OCI-M2 (cell line): Measurements from ENCODE around the gene NCF4.

Experiments
- DNase-seq: peaks from one replicate; lab custom pipeline; 2025; ENCODE audit not compliant: unreplicated experiment; lab: John Stamatoyannopoulos, UW

The NCF4 gene

DNA sequence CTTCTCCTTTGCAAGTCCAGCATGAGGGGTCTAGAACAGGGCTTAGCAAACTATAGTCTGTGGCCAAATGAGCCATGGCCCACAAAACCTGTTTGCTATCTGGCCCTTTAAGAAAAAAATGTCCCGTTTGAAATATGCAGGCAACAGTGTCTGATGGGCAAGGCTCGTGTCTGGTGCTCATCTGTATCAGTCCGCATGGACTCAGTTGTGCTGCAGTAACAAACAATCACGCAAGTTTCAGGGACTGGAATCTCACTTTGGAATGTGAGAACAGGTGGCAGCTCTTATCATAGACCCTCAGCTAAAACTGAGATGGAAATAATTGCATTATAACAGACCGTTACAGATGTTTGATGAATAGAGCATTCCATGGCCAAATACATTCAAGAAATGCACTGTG, 24.9 kb upstream of the NCF4 start:
- DNase-seq, result no peak

- no peak for DNase-seq
Measured at GRCh38 chr22:36838119-36839030, 22.4 kb upstream of the NCF4 start.

GRCh38 chr22:36839356-36840073, 21.3 kb upstream of the NCF4 start:
- no peak for DNase-seq

- no peak for DNase-seq
Measured at GRCh38 chr22:36840106-36840505, 20.7 kb upstream of the NCF4 start.

GRCh38 chr22:36846271-36846670, 14.5 kb upstream of the NCF4 start:
- DNase-seq, result no peak

DNA sequence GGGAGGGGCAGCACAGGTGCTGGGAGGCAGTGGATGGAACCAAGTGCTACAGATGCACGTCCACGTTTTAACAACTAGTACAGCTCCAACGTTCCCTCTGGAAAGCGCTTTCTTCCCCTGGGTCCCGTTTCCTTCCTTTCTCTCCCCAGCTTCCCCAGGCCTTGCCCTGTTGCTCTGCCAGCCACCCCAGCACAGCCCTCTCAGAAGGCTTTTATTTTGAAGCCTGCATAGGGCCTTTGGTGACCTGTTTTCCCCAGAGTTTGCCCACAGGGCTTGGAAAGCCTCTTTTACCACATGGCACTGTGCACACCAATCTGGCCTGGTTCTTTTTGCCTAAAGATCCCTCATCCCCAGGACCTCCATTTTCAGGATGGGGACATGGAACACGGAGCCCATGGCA, 13.9 kb upstream of the NCF4 start:
- no peak for DNase-seq

DNA sequence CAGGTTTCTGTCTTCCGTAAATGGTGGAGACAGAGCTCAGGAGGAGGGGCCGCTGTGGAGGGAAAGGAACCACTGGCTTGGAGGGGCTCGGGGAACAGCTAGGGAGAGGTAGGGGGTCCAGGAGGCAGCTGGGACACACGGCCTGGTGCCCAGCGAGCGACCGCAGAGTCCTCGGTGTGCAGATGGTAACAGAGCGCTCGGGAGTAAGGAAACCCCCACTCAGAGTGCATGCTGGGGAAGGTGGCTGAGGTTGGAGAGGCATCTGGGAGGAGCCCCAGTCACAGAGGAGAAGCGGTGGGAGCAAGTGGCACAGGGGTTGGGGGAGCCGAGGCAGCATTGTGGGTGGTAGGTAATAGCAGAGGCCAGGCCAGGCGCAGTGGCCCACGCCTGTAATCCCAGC, 10.8 kb upstream of the NCF4 start:
- DNase-seq, result no peak

DNA sequence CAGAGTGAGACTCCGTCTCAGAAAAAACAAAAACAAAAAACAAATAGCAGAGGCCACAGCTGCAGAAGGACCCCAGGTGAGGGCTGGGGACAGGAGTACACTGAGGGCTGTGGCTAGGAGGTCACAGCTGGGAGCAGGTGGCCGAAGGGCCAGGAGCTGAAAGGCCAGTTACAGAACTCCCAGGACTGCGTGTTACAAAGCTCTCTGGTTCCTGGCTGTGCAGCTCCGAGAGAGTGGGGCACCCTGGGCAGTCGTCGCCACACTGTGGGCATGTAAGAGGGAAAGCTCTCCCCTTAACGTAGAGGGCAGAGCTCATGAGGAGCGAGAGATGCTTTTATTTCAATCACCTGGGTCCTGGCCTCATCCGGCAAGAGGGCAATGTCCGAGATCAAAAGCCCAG, 10.1 kb upstream of the NCF4 start:
- no peak for DNase-seq

- DNase-seq, result no peak
Measured at GRCh38 chr22:36852056-36852973, 8.5 kb upstream of the NCF4 start.

- no peak for DNase-seq
Measured at GRCh38 chr22:36853407-36854099, 7.3 kb upstream of the NCF4 start.

- DNase-seq, result no peak
Measured at GRCh38 chr22:36855478-36855877, 5.3 kb upstream of the NCF4 start.

DNA sequence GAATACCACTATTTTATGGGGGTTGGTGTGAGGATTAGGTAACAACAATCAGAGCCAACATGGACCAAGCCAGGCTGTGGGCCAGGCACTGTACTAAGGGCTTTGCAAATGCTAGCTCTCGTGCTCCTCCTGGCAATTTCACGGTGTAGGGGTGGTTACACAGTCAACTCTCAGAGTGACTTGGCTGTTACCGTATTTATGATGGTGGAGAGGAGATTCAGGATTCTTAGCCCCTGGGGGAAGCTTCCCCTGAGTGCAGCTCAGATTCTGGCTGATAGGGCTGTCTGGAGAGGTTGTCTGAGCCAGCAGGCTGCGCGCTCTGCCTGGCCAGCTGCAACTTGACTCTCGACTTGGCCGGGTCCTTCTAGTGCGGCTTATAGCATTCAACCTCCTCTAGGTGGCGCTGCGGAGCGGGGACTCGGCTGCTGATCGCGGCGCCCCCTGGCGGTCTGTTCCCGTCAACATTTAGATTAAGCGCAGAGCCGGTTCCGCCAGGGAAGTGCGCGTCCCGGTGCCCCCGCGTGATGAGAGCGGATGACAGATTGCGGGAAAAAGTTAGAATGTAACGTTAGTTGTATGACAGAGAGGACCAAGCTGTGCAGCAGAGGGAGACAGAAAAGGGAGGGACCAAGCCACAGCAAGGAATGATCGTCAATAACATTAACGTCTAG, 4.5 kb upstream of the NCF4 start:
- DNase-seq, result peak; percentile 40

- no peak for DNase-seq
Measured at GRCh38 chr22:36856792-36857135, 4.0 kb upstream of the NCF4 start.

DNA sequence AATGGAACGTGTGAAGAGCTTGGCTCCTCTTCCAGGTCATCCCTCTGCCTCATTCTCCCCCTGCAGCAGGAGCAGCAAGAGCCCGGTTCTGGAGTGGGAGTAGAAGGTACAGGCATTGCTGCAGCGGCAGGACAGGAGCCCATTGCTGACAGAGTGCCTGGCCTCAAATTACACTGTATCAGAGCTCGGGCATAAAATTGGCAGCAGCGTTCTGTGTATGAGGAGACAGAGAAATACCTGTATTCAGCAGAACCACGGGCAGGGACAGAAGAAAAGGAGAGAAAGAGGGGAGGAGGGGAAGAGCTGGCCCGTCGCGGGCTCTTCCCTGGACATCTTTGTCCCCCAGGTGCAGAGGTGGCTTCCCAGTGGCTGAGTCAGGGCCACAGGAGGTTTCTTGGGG, 2.6 kb upstream of the NCF4 start:
- DNase-seq, result no peak

GRCh38 chr22:36858966-36859365, 1.8 kb upstream of the NCF4 start:
- DNase-seq, result no peak

DNA sequence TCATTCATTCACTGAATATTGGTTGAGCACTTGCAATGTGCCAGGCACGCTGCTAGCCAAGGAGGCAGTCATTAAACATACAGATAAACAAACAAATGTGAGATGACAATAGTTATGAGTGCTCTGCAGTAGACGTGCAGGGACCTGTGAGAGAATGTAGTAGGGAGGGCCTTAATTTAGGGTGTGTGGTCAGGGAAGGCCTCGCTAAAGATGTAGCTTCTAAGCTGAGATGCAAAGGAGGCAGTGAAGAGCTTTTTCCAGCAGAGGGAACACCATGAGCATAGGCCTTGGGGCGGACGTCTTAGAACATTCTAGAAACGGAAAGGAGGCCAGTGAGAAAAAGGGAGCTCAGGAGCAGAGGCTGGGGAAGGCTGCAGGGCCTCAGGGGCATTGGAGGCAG, 789 bp upstream of the NCF4 start:
- no peak for DNase-seq

GRCh38 chr22:36860438-36860820, 377 bp upstream of the NCF4 start:
- no peak for DNase-seq

DNA sequence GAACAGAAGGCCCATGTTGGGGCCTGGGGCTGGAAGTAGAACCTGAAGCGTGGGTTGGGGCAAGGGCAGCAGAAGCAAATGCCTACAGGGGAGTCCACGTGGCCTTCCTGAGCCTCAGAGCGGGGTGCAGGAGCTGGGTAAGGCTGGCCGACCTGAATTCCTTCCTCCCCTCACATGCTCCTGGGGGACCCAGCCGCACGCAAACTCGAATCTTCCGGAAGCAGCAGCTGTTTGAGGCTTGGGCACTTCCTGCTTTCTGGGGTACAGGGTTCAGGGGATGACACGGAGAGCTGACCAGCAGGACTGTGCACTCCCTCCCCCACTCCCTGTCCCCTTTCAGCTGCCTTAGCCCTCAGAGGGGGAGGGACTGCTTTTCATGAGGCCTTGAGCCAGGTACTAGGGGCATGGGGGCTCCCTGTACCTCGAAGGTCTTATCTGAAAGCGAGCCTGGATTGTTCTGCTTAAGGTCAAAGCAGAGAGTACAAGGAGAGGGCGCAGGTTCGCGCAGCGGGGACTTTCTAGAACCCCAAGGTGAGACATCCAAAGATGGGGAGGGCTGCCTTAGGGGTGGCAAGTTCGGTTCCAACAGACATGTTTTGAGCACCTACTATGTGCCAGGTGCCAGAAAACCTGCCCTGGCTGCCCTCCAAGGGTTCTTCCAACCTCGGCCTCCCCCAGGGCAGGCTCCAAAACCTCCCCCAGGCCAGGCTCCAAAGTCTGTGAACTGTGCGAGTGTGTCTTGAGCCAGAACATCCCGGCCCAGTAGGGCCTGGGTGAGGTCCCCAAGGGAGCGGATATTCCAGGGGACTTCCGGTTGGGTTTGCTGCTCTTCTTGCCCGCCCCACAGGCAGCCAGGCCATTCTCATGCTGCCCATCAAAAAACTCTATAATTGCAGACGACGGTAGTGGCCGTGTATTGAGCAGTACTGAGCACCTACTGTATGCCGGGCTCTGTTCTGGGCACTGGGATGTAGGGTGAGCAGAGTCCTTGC, 1.7 kb downstream of the NCF4 start:
- no peak for DNase-seq

DNA sequence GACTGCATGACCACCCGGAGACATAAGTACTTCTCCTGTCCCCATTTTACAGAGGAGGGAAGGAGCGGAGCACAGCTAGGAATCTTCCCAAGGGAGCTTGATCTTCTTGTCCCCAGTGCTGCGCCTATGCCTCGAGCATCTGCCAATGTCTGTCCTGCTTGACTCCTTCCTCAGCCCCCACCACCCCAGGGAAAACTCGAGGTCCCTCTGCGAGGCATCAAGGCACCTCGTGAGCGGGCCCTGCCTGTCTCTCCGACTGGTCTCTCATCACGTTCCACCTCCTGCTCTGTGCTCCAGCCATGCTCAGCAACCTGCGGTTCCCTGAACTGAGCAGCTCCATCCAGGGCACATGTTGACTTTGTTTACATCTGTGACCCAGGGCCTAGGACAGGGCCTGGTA, 2.5 kb downstream of the NCF4 start:
- DNase-seq, result no peak
